HG02678 (cell line): ENCODE measurements around the gene PNRC2.
"Not testable (repeated sequence)": the region's sequence is repeated elsewhere in the genome, so short reads cannot be mapped to it uniquely, and the experiment has no call there.

Experiments
- ATAC-seq: cut with Tn5 transposase; IDR thresholded peaks from one replicate; pipeline ENCODE4 v1.9.1; 2021; ENCODE audit warnings: mild to moderate bottlenecking, moderate library complexity; ENCODE audit not compliant: unreplicated experiment

PNRC2 gene

DNA sequence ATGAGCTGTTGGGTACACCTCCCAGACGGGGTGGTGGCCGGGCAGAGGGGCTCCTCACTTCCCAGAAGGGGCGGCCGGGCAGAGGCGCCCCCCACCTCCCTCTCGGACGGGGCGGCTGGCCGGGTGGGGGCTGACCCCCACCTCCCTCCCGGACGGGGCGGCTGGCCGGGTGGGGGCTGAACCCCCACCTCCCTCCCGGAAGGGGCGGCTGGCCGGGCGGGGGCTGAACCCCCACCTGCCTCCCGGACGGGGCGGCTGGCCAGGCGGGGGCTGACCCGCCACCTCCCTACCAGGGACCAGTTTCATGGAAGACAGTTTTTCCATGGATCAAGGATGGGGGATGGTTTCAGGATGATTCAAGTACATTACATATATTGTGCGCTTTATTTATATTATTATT, 27.4 kb downstream of the PNRC2 start:
- not testable (repeated sequence) for ATAC-seq

DNA sequence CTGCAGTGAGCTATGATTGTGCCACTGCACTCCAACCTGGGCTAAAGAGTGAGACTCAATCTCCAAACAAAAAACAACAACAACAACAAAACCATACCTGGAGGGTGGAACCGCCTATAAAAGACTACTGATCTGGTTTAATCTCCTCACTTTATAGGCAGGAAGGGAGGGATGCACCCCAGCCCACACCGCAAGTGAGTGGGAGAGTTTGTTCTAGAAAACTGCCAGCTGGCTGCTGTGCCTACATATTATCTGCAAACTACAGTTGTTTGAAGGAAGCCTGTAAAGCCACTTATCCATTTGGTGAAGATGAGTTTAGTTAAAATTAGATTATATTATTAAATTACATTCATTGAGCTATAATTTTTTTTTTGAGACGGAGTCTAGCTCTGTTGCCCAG, 29.6 kb downstream of the PNRC2 start:
- no peak for ATAC-seq

DNA sequence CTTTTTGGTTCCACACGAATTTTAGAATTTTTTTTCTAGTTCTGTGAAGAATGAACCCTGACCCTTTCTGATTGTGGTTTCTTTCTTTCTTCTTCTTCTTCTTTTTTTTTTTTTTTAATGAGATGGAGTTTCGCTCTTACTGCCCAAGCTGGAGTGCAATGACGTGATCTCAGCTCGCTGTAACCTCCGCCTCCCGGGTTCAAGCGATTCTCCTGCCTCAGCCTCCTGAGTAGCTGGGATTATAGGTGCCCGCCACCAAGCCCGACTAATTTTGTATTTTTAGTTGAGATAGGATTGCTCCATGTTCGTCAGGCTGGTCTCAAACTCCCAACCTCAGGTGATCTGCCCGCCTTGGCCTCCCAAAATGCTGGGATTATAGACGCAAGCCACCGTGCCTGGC, 32.4 kb downstream of the PNRC2 start:
- not testable (repeated sequence) for ATAC-seq

DNA sequence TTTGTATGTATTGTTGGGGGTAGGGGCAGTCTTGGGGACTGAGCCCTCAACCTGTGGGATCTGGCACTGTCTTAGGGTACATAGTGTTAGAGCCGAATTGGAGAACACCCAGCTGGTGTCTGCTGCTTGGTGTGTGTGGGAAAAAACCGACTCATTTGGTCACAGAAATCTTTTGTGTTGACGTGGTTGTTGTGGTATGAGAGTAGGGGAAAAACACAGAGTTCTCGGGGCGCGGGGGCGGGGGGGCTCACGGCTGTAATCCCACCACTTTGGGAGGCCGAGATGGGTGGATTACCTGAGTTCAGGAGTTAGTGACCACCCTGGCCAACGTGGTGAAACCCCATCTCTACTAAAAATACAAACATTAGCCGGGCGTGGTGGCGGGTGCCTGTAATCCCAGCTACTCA, 35.8 kb downstream of the PNRC2 start:
- ATAC-seq: no peak

DNA sequence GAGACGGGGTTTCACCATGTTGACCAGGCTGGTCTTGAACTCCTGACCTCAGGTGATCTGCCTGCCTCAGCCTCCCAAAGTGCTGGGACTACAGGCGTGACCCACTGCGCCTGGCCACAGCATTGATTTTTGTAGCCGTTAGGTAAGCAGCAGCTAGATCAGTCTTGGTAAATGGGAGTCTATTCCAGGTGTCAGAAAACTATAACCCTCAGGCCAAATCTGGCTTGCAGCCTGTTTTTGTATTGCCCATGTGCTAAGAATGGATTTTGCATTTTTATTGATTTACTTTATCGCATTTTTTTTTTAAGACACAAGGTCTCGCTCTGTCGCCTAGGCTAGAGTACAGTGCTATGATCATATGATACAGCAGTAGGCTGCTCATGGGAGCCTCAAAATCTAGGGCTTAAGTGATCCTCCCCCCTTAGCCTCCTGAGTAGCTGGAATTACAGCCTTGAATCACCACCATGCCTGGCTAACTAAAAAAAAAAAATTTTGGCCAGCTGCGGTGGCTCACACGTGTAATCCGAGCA, 37.1 kb downstream of the PNRC2 start:
- ATAC-seq: no peak

DNA sequence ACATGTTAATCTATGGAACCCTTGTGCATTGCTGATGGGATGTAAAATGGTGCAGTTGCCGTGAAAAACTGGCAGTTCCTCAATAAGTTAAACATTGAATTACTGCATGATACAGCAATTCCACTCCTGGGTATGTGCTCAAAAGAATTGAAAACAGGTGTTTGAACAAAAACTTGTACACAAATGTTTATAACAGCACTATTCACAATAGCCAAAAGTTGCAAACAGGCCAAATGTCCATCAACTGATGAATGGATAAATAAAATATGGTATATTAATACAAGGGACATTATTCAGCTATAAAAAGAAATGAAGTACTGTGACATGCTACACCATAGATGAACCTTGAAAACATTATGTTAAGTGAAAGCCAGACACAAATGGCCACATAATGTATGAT, 38.2 kb downstream of the PNRC2 start:
- ATAC-seq: no peak

DNA sequence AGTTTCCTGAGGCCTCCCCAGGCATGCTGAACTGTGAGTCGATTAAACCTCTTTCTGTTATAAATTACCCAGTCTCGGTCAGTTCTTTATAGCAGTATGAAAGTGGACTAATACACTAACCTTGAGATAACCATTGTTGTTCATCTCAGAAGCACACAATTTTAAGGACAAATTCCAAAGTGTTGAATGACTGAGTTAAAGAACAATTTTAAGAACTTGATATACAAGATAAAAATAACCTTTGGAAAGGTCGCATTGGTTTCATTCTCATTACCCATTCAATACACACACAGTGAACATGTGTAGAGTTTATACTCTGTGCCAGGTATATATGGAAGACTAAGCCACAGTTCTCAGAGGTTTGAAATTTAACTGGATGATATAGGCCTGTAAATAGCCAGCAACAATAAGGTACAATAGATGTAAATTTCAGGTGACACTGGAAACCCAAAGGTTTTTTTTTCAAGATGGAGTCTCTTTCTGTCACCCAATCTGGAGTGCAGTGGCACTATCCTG, 39.6 kb downstream of the PNRC2 start:
- no peak for ATAC-seq

DNA sequence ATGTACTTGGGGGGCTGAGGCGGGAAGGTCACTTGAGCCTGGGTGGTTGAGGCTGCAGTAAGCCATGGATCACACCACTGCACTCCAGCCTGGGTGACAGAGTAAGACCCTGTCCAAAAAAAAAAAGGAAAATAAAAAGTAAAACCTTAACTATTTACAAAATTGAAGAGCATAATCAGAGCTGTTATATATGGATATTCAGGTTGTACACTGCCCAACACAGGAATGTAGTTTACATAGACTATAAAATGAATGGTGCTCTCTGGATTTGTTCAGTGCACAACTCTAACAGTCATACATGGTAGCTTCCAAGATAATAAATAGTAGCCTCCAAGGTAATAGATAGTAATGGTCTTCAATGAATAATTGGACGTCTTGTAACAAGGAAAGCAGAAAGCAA, 43.1 kb downstream of the PNRC2 start:
- ATAC-seq: no peak

DNA sequence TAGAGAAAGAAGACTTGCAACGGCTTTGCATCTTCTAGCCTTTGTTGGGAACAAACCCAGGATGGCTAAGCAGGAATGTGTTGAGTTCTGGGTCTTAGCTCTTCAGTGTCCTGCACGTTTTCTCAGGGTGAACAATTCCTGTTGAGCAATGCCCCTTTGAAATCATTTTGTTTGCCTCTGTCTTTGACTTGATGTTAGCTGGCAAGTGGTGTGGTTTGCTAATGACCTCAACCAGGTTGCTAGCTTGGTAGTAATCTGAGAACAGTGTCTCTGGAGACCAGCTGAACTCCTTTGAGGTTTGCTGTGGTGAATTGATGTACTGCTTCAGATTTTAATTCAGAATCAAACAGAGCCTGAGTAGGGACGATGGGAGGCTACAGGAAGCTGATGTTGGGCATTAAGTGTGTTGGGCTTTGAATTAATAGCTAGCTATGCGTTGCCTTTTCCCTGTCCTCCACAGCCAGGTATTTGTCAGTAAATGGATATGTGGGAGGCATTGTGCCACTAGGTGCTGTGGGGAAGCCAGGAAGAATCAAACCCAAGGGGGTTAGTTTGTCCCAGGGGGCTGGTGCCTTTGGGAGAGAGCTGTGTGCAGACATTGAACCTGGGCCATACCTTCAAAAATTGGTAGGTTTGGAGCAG, 43.8 kb downstream of the PNRC2 start:
- ATAC-seq: no peak

DNA sequence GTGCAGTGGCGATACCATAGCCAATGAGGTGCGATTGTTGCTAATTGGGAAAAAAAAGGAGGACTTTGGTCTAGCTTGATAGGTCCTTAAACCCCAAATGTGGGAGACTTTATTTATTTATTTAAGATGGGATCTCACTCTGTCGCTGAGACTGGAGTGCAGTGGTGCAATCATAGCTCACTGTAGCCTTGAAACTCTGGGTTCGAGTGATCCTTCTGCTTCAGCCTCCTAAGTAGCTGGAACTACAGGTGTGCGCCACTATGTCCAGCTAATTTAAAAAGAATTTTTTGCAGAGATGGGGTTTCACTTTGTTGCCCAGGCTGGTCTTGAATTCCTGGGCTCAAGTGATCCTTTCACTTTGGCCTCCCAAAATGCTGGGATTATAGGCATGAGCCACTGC, 44.5 kb downstream of the PNRC2 start:
- no peak for ATAC-seq

DNA sequence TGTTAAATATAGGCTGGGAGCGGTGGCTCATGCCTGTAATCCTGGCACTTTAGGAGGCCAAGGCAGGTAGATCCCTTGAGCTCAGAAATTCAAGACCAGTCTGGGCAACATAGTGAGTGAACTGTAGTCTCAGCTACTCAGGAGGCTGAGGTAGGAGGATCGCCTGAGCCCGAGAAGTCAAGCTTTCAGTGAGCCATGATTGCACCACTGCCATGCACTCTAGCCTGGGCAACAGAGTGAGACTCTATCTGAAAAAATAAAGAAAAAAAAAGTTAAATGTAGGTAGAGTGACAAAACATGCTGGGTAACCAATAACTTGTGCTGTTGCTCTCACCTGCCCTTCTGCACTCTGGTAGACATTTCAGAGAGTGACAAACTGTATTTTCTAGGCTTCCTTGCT, 45.5 kb downstream of the PNRC2 start:
- ATAC-seq: no peak

DNA sequence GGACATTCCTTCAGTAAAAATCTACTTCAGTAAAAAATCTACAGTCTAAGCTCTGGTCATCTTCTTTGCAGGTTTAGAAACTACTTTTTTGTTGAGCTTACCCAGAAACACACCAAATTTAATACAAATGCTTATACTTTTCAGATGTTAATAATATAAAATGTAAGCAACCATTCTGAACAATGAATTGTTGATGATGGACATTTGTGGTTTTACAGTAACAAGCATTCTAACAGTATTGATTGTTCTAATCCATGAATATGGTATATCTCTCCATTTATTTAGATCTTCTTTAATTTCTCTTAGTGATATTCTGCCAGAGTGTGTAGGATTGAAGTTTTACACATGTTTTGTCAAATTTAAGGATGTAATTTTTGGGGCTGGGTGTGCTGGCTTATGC, 47.5 kb downstream of the PNRC2 start:
- no peak for ATAC-seq

DNA sequence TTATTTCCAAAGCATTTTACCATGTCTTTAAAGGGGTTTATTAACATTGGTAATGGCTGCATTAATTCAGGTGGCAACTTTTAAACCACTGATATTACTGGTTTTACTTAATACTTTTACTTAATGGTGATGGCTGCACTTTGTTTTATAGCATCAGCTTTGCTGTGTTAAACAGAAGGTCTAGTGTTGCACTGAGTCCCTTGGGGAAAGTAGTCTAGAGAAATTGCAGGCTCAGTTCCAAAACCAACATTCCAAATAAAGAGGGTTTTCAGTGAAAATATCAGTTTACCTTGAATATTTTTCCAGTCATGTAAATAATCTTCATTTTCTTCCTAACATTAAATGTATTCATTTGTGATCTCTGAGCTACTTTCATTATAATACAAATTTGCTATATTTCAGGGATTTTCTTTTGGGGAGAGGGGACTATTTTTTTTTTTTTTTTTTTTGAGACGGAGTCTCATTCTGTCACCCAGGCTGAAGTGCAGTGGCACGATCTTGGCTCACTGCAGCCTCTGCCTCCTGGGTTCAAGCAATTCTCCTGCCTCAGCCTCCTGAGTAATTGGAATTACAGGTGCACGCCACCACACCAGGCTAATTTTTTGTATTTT, 49.1 kb downstream of the PNRC2 start:
- ATAC-seq: not testable (repeated sequence)

DNA sequence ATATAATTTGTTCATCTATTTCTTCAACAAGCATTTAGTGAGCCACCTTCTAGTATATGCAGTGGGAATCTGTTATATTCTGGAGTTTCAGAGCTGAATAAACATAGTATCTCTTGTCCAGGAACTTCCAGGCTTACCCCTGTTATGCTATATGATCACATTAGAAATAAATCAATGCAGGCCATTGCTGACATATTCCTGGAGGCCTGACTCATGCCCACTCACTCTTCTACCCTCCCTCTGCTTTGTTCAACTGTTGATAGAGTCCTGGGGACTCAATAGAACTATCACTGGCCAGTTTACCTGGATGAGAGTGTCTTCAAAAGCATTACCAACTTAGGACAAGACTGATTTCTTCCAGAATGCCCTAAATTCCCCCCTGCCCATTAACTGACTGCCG, 49.8 kb downstream of the PNRC2 start:
- no peak for ATAC-seq

DNA sequence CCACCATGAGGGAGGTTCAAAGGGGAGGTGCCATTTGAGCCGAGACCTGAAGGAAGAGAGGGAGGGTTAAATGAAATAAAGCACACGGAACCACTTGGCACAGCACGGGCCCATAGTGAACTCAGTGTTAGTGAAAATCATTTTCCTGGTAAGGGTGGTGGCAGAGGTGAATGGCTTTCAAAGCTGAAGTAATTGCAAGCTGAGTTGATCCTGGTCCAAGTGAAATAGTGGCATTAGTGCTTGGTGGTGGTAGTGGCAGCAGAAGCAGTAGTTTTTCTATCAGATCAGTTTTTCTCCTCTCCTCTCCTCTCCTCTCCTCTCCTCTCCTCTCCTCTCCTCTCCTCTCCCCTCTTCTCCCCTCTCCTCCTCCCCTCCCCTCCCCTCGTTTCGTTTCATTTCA, 51.0 kb downstream of the PNRC2 start:
- ATAC-seq: no peak

DNA sequence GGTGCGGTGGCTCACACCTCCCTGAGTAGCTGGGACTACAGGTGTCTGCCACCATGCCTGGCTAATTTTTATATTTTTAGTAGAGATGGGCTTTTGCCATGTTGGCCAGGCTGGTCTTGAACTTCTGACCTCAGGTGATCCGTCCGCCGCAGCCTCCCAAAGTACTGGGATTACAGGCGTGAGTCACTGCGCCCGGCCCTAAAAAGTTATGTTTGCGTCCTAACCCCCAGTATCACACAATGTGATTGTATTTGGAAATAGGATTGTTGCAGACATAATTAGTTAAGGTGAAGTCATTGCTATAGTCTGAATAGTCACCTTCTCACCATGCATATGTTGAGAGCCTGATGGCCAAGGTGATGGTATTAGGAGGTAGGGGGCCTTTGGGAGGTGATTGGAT, 53.2 kb downstream of the PNRC2 start:
- ATAC-seq: not testable (repeated sequence)
